Neural progenitor cell (in vitro differentiated cells): ENCODE data around the gene TSPOAP1.

Source experiments
- CTCF ChIP-seq: fragments of 200-600 bp; sonication (generic); IDR thresholded peaks from 2 replicates; pipeline ENCODE4 v1.5.1; 2017; ENCODE audit warnings: antibody characterized with exemption, mild to moderate bottlenecking
- EZH2 ChIP-seq: fragments of 200-600 bp; sonication (generic); IDR thresholded peaks from 2 replicates; pipeline ENCODE4 v1.6.1; 2017; ENCODE audit warnings: antibody characterized with exemption, mild to moderate bottlenecking, moderate library complexity
- EZH2phosphoT487 ChIP-seq: fragments of 200-600 bp; sonication (generic); IDR thresholded peaks from 2 replicates; pipeline ENCODE4 v1.6.1; 2017; ENCODE audit warnings: antibody characterized with exemption

- TF ChIP-seq CTCF (no peak), EZH2 (no peak), EZH2phosphoT487 (no peak)
Measured at GRCh38 chr17:58320570-58321323, 7.8 kb downstream of the TSPOAP1 start.
